GM21526 (cell line): ENCODE measurements around the gene OSTF1.

Experiments used
- ATAC-seq: cut with Tn5 transposase; IDR thresholded peaks from one replicate; pipeline ENCODE4 v1.9.1; 2021; ENCODE audit warnings: moderate library complexity; ENCODE audit not compliant: unreplicated experiment, low FRiP score

OSTF1 gene

GRCh38 chr9:75152416-75152815, 64.1 kb downstream of the OSTF1 start:
- ATAC-seq = no peak

- no peak for ATAC-seq
These were observed 68.5 kb downstream of the OSTF1 start for GRCh38 chr9:75156858-75157257.

- no peak for ATAC-seq
These were observed 73.0 kb downstream of the OSTF1 start for GRCh38 chr9:75161116-75161857.

GRCh38 chr9:75163764-75164163, 75.5 kb downstream of the OSTF1 start:
- ATAC-seq = no peak

- ATAC-seq = no peak
These were observed 76.3 kb downstream of the OSTF1 start for GRCh38 chr9:75164573-75164972.

GRCh38 chr9:75167281-75167680, 79.0 kb downstream of the OSTF1 start:
- ATAC-seq = no peak

DNA sequence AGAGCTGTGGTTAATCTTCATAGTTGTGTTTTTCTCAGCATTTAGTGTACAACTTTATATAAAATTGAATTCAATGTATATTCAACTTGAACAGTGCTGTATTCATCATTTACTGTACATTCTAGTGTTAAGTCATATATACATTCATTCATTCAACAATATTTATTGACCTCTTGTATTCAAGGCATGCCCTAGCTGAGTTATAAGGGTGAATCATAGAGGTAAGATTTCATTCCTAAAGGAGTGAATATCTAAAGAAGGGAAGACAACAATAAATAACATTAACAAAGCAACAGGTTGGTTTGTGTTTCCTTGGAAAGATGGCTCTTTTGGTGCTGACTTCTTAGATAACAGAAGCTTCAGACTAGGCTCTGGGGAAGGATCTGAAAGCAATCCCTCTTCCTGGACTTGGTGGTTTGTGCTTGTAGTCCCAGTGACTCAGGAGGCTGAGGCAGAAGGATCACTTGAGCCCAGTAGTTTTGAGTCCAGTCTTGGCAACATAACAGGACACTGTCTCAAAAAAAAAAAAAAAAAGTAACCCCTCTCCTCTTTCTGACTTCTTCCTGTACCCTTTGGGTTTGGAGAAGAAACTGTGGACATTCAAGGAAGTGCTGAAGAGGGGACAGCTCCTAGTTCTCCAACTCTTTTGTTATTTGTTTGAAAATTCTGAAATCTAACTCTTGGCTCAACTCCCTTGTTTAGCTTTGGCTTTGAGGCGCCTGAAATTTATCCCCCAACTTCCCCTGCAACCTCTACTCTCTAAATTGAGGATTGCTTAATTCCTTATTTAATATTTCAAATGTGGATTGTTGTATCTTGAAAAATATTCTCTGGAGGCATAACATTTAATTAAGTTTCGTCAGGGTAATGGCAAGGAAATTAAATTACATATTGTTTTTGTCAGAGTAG, 80.2 kb downstream of the OSTF1 start:
- ATAC-seq = no peak

GRCh38 chr9:75169623-75170022, 81.3 kb downstream of the OSTF1 start:
- no peak for ATAC-seq

- no peak for ATAC-seq
These were observed 82.6 kb downstream of the OSTF1 start for GRCh38 chr9:75170898-75171360.

GRCh38 chr9:75175395-75175794, 87.1 kb downstream of the OSTF1 start:
- no peak for ATAC-seq

GRCh38 chr9:75176037-75176436, 87.7 kb downstream of the OSTF1 start:
- ATAC-seq = no peak

DNA sequence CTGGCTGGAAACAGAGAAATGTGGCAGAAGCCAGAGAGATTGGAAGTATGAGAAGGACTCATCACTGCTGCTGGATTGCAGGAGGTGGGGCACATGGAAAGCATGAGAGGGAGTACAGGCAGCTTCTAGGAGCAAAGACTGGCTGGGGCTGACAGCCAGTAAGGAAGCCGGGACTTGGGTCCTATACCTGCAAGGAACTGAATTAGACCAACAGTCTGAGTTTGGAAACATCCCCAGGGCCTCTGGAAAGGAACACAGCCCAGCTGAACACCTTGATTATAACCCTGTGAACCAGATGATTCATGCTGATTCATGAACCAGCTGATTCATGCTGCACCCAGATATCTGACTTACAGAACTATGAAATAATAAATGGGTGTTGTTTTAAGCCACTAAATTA, 93.4 kb downstream of the OSTF1 start:
- ATAC-seq = no peak

GRCh38 chr9:75183306-75183705, 95.0 kb downstream of the OSTF1 start:
- ATAC-seq = no peak

DNA sequence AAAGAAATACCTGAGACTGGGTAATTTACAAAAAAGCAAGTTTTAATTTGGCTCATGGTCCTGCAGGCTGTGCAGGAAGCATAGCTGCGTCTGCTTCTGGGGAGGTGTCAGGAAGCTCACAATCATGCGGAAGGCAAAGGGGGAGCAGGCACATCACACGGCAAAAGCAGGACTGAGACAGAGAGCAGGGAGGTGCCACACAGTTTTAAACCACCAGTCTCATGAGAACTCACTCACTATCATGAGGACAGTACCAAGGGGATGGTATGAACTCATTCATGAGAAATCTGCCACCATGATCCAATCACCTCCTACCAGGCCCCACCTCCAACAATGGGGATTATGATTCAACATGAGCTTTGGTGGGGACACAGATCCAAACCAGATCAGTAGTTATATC, 96.2 kb downstream of the OSTF1 start:
- ATAC-seq = no peak

GRCh38 chr9:75185585-75186170, 97.4 kb downstream of the OSTF1 start:
- ATAC-seq = peak; percentile 85

DNA sequence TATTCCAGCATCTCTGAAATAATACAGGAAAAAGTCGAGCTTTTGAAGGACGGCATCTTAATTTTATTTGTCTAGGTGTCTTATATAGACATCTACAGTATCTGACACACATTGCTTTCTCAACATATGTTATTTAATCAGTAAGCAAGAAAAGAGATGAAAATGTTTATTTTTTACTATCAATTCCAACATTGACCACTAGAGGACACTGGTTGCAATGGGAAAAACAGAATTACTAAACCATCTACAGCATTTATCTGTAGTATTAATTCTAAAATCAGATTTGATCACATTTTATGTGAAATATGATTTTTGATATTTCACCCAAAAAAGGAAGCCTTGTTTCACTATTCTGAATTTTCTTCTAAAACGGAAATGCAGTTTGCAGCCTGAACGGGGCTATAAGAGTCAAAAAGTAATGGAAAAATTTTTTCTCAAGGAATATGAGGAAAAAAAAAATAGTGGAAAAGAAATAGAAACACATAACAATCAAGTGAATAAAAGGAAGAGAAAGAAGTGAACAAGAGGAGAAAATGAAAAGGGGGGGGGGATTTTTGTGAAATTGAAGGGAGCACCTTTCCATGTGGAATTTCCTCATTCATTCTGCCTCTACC, 98.6 kb downstream of the OSTF1 start:
- no peak for ATAC-seq

DNA sequence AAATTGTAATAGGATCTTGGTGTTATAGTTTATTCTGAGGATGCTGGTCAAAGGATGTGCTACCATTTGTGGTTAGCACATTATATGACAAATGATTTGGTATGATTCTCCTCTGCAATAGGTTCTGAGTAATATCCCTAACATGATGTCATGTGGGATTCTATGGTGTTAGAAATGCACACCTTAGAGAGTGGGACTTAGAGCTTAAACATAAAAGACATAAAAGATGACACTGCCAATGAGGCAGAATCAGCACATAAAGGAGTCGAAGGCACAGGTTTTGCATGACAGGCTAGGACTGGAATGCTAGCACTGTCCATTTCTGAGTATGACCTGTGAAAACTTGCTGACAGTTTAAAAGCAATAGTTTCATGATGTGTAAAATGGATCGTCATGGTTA, 100.4 kb downstream of the OSTF1 start:
- no peak for ATAC-seq

GRCh38 chr9:75190762-75191161, 102.4 kb downstream of the OSTF1 start:
- ATAC-seq = no peak
